SK-N-SH (cell line): ENCODE results near the gene ZNF81. TPM values are rescaled to one million over a fixed set of nuclear protein-coding genes. Genes with fewer than 3 reads are reported as not detected.

ENCODE experiments used
- CTCF ChIA-PET: fragments of 300-600, 350-600 bp; formaldehyde crosslinking; extraction: SDS; loops from one replicate; lab custom pipeline; 2021; lab: Yijun Ruan, JAX
- POLR2A ChIA-PET: fragments of 350-600 bp; sonication (Branson Sonifier 250); formaldehyde crosslinking; extraction: SDS; loops from one replicate; lab custom pipeline; 2020; ENCODE audit warnings: antibody characterized with exemption, inconsistent platforms; lab: Yijun Ruan, JAX
- DNase-seq: peaks from one replicate; pipeline ENCODE4 v3.0.0; 2012
- H2AFZ ChIP-seq: fragments of 200-600 bp; sonication (generic); 2 replicates; pipeline ENCODE4 v1.8.1; 2016; ENCODE audit warnings: antibody characterized with exemption, mild to moderate bottlenecking, low read depth
- H3F3A ChIP-seq: fragments of 200-600 bp; sonication (generic); replicated peaks from 2 replicates; pipeline ENCODE3; 2016; ENCODE audit warnings: antibody characterized with exemption, mild to moderate bottlenecking; ENCODE audit not compliant: insufficient read depth
- H3K27ac ChIP-seq, 2 experiments: fragments of 200-500 bp in 1 of 2; fragments of 200-600 bp in 1 of 2; sonication (Bioruptor generic) in 1 of 2; sonication (generic), shearing (Covaris generic) in 1 of 2; 2 replicates each; pipeline versions ENCODE4 v1.5.1 to v1.6.1; 2014 to 2016; ENCODE audit warnings: low read depth in 2 of 2, inconsistent platforms in 1 of 2, low read length in 1 of 2, mild to moderate bottlenecking in 1 of 2, mixed read lengths in 1 of 2
- H3K27me3 ChIP-seq: fragments of 200-600 bp; sonication (generic), shearing (Covaris generic); 2 replicates; pipeline ENCODE4 v1.6.1; 2016; ENCODE audit warnings: mixed run types; ENCODE audit not compliant: insufficient read depth
- H3K36me3 ChIP-seq, 2 experiments: fragments of 200-500 bp in 1 of 2; fragments of 200-600 bp in 1 of 2; sonication (Bioruptor generic) in 1 of 2; sonication (generic) in 1 of 2; replicated peaks in 1 of 2; 2 replicates each; pipeline versions ENCODE3 to v1.5.1; 2014 to 2016; ENCODE audit warnings: low read length in 1 of 2, mild to moderate bottlenecking in 1 of 2; ENCODE audit not compliant: insufficient read depth in 2 of 2, control insufficient read depth in 1 of 2
- H3K4me1 ChIP-seq, 2 experiments: fragments of 200-500 bp in 1 of 2; fragments of 200-600 bp in 1 of 2; sonication (Bioruptor generic) in 1 of 2; sonication (generic), shearing (Covaris generic) in 1 of 2; 2 replicates each; pipeline versions ENCODE4 v1.5.1 to v1.6.1; 2014 to 2016; ENCODE audit warnings: low read depth in 1 of 2, low read length in 1 of 2, mixed run types in 1 of 2; ENCODE audit not compliant: insufficient read depth in 2 of 2, control insufficient read depth in 1 of 2
- H3K4me2 ChIP-seq: fragments of 200-600 bp; sonication (generic), shearing (Covaris generic); 2 replicates; pipeline ENCODE4 v1.6.1; 2017; ENCODE audit warnings: mixed run types
- H3K4me3 ChIP-seq, 2 experiments: fragments of 200-500 bp in 1 of 2; fragments of 200-600 bp in 1 of 2; sonication (Bioruptor generic) in 1 of 2; sonication (generic), shearing (Covaris generic) in 1 of 2; 2 replicates each; pipeline versions ENCODE4 v1.5.1 to v1.8.1; 2014 to 2016; ENCODE audit warnings: low read depth in 2 of 2, inconsistent platforms in 1 of 2, low read length in 1 of 2, mild to moderate bottlenecking in 1 of 2, mixed read lengths in 1 of 2, moderate library complexity in 1 of 2
- H3K79me2 ChIP-seq: fragments of 200-600 bp; sonication (generic); 2 replicates; pipeline ENCODE4 v1.8.1; 2017; ENCODE audit warnings: mild to moderate bottlenecking; ENCODE audit not compliant: insufficient read depth
- H3K9ac ChIP-seq: fragments of 200-600 bp; sonication (generic); 2 replicates; pipeline ENCODE4 v1.6.1; 2017; ENCODE audit warnings: mixed run types
- H3K9me2 ChIP-seq: fragments of 200-600 bp; sonication (generic); 2 replicates; pipeline ENCODE4 v1.6.1; 2017; ENCODE audit warnings: mixed run types
- H3K9me3 ChIP-seq: fragments of 200-600 bp; sonication (generic); 2 replicates; pipeline ENCODE4 v1.6.1; 2017; ENCODE audit warnings: mixed run types, mild to moderate bottlenecking, moderate library complexity
- H4K20me1 ChIP-seq: fragments of 200-600 bp; sonication (generic); 2 replicates; pipeline ENCODE4 v1.6.1; 2017; ENCODE audit warnings: mild to moderate bottlenecking, mixed run types; ENCODE audit not compliant: insufficient read depth
- EP300 ChIP-seq, 2 experiments: IDR thresholded peaks; 2 replicates each; pipeline versions ENCODE4 v1.4.0 to v1.6.1; 2012; ENCODE audit warnings: borderline replicate concordance in 1 of 2, low read depth in 1 of 2, low read length in 1 of 2
- EZH2phosphoT487 ChIP-seq: fragments of 200-600 bp; sonication (generic); IDR thresholded peaks from 2 replicates; pipeline ENCODE4 v1.6.1; 2017; ENCODE audit warnings: low read depth, mixed run types, mild to moderate bottlenecking, antibody characterized with exemption, moderate library complexity, borderline replicate concordance
- FOSL2 ChIP-seq: IDR thresholded peaks from 2 replicates; pipeline ENCODE4 v1.4.0; 2012; ENCODE audit warnings: low read depth, mild to moderate bottlenecking, moderate library complexity, borderline replicate concordance
- FOXJ3 ChIP-seq: sonication (generic); formaldehyde crosslinking; IDR thresholded peaks from 2 replicates; pipeline ENCODE4 v1.5.1; 2020; ENCODE audit warnings: mild to moderate bottlenecking, missing genetic modification reagents
- GABPA ChIP-seq: IDR thresholded peaks from 2 replicates; pipeline ENCODE4 v1.4.0; 2012; ENCODE audit warnings: low read depth, mild to moderate bottlenecking
- JUND ChIP-seq: IDR thresholded peaks from 2 replicates; pipeline ENCODE4 v1.4.0; 2012
- MXI1 ChIP-seq: IDR thresholded peaks from 2 replicates; pipeline ENCODE4 v1.6.1; 2012; ENCODE audit warnings: mild to moderate bottlenecking, low read depth, low read length, improper control_type of control experiment
- NFIC ChIP-seq: IDR thresholded peaks from 2 replicates; pipeline ENCODE4 v1.4.0; 2012; ENCODE audit warnings: borderline replicate concordance
- NRF1 ChIP-seq: IDR thresholded peaks from 2 replicates; pipeline ENCODE4 v1.6.1; 2012; ENCODE audit warnings: low read depth, mild to moderate bottlenecking, low read length
- RXRA ChIP-seq: IDR thresholded peaks from 2 replicates; pipeline ENCODE4 v1.4.0; 2012; ENCODE audit warnings: low read depth, mild to moderate bottlenecking, borderline replicate concordance
- SIN3A ChIP-seq: IDR thresholded peaks from 2 replicates; pipeline ENCODE4 v1.6.1; 2012; ENCODE audit warnings: low read depth, mild to moderate bottlenecking, low read length, moderate library complexity, borderline replicate concordance
- SMC3 ChIP-seq: IDR thresholded peaks from 2 replicates; pipeline ENCODE4 v1.6.1; 2012; ENCODE audit warnings: low read depth, low read length, improper control_type of control experiment
- TAF1 ChIP-seq: IDR thresholded peaks from 2 replicates; pipeline ENCODE4 v1.6.1; 2012; ENCODE audit warnings: low read depth, mild to moderate bottlenecking, low read length, moderate library complexity, borderline replicate concordance
- TCF12 ChIP-seq: IDR thresholded peaks from 2 replicates; pipeline ENCODE4 v1.4.0; 2012
- WGBS: methylation state at CpG from one replicate; pipeline ENCODE4 v1.1.6; 2017; ENCODE audit warnings: low lambda C conversion rate; 5-methylcytosine and 5-hydroxymethylcytosine counted together
- polyA plus RNA-seq, 3 experiments: library from polyadenylated mRNA; depleted of rRNA; stranded (reverse); fragments of >200 nt; gene quantifications; 2 replicates each; pipeline ENCODE4 v1.2.3, GENCODE V29; 2012
- TF ChIP-seq, protein P1 (sequence below): IDR thresholded peaks from 2 replicates; pipeline ENCODE4 v1.6.1; 2012; ENCODE audit warnings: mild to moderate bottlenecking, low read depth, low read length, moderate library complexity
- TF ChIP-seq, protein P2 (sequence below): IDR thresholded peaks from 2 replicates; pipeline ENCODE4; 2012
- TF ChIP-seq, protein P3 (sequence below): fragments of 150-350 bp; IDR thresholded peaks from 2 replicates; pipeline ENCODE4 v1.6.1; 2017; ENCODE audit warnings: antibody characterized with exemption, low read length, low read depth, borderline replicate concordance

ZNF81 gene
- polyA plus RNA-seq, 1 of the 3 experiments (the other 2 are of a cell fraction), result 3.5 TPM

DNA sequence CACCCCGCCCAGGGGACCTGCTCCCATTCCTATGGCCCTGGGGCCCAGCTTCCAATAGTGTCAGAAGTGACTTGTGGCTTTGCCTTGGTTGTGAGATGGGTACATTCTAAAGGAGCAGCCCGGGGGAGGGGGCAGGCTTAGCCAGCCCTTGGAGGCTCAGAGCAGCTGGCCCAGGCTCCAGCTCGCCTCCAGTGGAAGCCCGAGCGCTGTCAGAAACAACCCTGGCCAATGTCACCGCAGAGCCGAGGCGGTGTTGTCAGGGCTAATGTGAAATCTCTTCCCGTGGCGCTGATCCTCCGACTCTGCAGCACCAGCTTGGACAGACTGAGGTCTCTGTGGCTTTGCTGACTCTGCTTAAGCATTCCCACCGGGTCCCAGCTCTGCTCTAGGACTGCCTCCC is 29.2 kb upstream of the ZNF81 start (continued):
- TF ChIP-seq, protein P1, sequence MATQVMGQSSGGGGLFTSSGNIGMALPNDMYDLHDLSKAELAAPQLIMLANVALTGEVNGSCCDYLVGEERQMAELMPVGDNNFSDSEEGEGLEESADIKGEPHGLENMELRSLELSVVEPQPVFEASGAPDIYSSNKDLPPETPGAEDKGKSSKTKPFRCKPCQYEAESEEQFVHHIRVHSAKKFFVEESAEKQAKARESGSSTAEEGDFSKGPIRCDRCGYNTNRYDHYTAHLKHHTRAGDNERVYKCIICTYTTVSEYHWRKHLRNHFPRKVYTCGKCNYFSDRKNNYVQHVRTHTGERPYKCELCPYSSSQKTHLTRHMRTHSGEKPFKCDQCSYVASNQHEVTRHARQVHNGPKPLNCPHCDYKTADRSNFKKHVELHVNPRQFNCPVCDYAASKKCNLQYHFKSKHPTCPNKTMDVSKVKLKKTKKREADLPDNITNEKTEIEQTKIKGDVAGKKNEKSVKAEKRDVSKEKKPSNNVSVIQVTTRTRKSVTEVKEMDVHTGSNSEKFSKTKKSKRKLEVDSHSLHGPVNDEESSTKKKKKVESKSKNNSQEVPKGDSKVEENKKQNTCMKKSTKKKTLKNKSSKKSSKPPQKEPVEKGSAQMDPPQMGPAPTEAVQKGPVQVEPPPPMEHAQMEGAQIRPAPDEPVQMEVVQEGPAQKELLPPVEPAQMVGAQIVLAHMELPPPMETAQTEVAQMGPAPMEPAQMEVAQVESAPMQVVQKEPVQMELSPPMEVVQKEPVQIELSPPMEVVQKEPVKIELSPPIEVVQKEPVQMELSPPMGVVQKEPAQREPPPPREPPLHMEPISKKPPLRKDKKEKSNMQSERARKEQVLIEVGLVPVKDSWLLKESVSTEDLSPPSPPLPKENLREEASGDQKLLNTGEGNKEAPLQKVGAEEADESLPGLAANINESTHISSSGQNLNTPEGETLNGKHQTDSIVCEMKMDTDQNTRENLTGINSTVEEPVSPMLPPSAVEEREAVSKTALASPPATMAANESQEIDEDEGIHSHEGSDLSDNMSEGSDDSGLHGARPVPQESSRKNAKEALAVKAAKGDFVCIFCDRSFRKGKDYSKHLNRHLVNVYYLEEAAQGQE, result no peak
- no peak for TF ChIP-seq JUND

DNA sequence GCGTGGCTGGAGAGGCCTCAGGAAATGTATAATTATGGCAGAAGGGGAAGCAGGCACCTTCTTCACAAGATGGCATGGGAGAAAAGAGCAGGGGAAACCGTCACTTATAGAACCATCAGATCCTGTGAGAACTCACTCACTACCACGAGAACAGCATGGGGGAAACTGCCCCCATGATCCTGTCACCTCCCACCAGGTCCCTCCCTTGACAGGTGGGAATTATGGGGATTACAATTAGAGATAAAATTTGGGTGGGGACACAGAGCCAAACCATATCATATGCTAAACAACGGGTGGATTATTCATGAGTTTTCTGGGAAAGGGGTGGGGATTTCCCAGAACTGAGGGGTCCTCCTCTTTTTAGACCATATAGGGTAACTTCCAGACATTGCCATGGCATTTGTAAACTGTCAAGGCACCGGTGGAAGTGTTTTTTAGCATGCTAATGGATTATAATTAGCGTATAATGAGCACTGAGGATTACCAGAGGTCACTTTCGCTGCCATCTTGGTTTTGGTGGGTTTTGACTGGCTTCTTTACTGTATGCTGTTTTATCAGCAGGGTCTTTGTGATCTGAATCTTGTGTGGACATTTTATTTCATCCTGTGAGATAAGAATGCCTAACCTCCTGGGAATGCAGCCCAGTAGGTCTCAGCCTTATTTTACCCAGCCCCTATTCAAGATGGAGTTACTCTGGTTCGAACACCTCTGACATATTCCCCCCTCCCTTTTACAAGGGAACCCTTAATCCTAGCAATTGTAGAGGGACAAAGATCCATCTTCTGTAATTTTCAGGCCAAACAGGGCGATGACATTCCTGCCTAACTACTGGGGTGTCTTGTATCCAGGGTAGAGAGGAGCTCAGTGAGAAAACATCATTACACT is 27.6 kb upstream of the ZNF81 start:
- POLR2A ChIA-PET, result no interaction called here
- TF ChIP-seq FOSL2, result no peak
- TF ChIP-seq EP300 (IDR thresholded peaks at IDR 0.05; ENCODE audit: borderline replicate concordance in 1 of 2, low read depth in 1 of 2, low read length in 1 of 2), result no peak
- TF ChIP-seq TAF1, result no peak
- TF ChIP-seq EZH2phosphoT487, result no peak
- TF ChIP-seq, protein P2, sequence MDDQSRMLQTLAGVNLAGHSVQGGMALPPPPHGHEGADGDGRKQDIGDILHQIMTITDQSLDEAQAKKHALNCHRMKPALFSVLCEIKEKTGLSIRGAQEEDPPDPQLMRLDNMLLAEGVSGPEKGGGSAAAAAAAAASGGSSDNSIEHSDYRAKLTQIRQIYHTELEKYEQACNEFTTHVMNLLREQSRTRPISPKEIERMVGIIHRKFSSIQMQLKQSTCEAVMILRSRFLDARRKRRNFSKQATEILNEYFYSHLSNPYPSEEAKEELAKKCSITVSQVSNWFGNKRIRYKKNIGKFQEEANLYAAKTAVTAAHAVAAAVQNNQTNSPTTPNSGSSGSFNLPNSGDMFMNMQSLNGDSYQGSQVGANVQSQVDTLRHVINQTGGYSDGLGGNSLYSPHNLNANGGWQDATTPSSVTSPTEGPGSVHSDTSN, result no peak
- TF ChIP-seq TCF12, result no peak
- no peak for TF ChIP-seq NRF1
- TF ChIP-seq SMC3, result no peak
- TF ChIP-seq FOXJ3, result no peak
- TF ChIP-seq GABPA, result no peak
- TF ChIP-seq MXI1, result no peak
- no peak for TF ChIP-seq JUND
- TF ChIP-seq NFIC, result no peak
- TF ChIP-seq, protein P3, sequence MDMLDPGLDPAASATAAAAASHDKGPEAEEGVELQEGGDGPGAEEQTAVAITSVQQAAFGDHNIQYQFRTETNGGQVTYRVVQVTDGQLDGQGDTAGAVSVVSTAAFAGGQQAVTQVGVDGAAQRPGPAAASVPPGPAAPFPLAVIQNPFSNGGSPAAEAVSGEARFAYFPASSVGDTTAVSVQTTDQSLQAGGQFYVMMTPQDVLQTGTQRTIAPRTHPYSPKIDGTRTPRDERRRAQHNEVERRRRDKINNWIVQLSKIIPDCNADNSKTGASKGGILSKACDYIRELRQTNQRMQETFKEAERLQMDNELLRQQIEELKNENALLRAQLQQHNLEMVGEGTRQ, result no peak
- TF ChIP-seq RXRA, result no peak
- no peak for TF ChIP-seq SIN3A
- TF ChIP-seq, all 33 proteins: peak for 0
- no peaks in the 10 kb centered on the region for H4K20me1 ChIP-seq
- H3K27me3 ChIP-seq, result peaks cover 8% of the 10 kb centered on the region; the same call in 1 of the 2 replicates
- no peaks in the 10 kb centered on the region for H3K9me3 ChIP-seq
- DNase-seq, result no peak
- no peaks in the 10 kb centered on the region for H3K79me2 ChIP-seq
- no peak overlapping the region for H3K27ac ChIP-seq
- no peaks in the 10 kb centered on the region for H3K36me3 ChIP-seq
- H3K9me2 ChIP-seq, result no peaks in the 10 kb centered on the region
- 22% methylated on average over 9 of the region's 9 CpGs for WGBS
- no peak overlapping the region for H2AFZ ChIP-seq
- H3K4me2 ChIP-seq, result no peak overlapping the region
- H3F3A ChIP-seq, result no peaks in the 10 kb centered on the region
- no peaks in the 10 kb centered on the region for H3K4me1 ChIP-seq
- H3K4me3 ChIP-seq, result no peak overlapping the region
- no peak overlapping the region for H3K9ac ChIP-seq
- CTCF ChIA-PET, result interaction anchor here (1.1 to 1.5 kb wide), 3 partner anchors 10 to 218 kb away, joined by 3 to 4 read pairs (median 4); no protein-coding TSS in a partner anchor
